ENCODE measurements around the gene NOP58. TPM values are rescaled to one million over a fixed set of nuclear protein-coding genes. Genes with fewer than 3 reads are reported as not detected.

NOP58 gene
- total RNA-seq, 4 donors from 2014 or later: 35.2 to 69.1 (median 64.5) TPM

- TF ChIP-seq CTCF (IDR thresholded peaks at IDR 0.05; ENCODE audit: low read depth): no peak
Observed at GRCh38 chr2:202339071-202339870, 73.7 kb downstream of the NOP58 start.

- no peak for TF ChIP-seq CTCF (IDR thresholded peaks at IDR 0.05; ENCODE audit: low read depth)
Observed at GRCh38 chr2:202344178-202344577, 78.6 kb downstream of the NOP58 start.

GRCh38 chr2:202346180-202346579 lies 80.6 kb downstream of the NOP58 start:
- TF ChIP-seq CTCF (IDR thresholded peaks at IDR 0.05; ENCODE audit: low read depth): no peak

Small RNA genes within 50 kb of the gene (small RNA-seq; reads per million reads assigned to genes)
- gene AC079354.2: not detected
- gene RF00575: not detected
- gene RN7SL753P: not detected
- 96.7 reads per million, percentile 97 among the genes with 10 or more reads in this experiment for gene SNORD11
- gene SNORD11B: 511 reads per million, percentile 99 among the genes with 10 or more reads in this experiment
- 556 reads per million, percentile 99 among the genes with 10 or more reads in this experiment for gene SNORD70

Other genes starting within 250 kb of the NOP58 start
- 1 to 10 TPM; 3.8 to 8.6 (median 6.6) TPM for gene FZD7, start 231.9 kb upstream of the NOP58 start, total RNA-seq
- gene KIAA2012, start 192.5 kb upstream of the NOP58 start, total RNA-seq: not detected
- 10 to 100 TPM; 52.8 to 93.8 (median 59.0) TPM for gene SUMO1, start 27.2 kb upstream of the NOP58 start, total RNA-seq
- 100 to 1,000 TPM in 1 of 4 donors, 10 to 100 TPM in 3; 56.1 to 112 (median 66.6) TPM for gene BMPR2, start 110.6 kb downstream of the NOP58 start, total RNA-seq

Measured in subcutaneous adipose tissue (tissue), 4 donors.